Measurements from ENCODE around the gene SCYGR6. TPM values are rescaled to one million over a fixed set of nuclear protein-coding genes. Genes with fewer than 3 reads are reported as not detected.
"Not testable (repeated sequence)": the region's sequence is repeated elsewhere in the genome, so short reads cannot be mapped to it uniquely, and the experiment has no call there.

SCYGR6 gene
- total and polyA plus RNA-seq, 3 experiments from 2014 or later: not detected

GRCh38 chr2:227761740-227762476 lies 37.4 kb upstream of the SCYGR6 start:
- Histone ChIP-seq H3K36me3 (ENCODE audit: insufficient read depth, low read length) (no peaks in the 10 kb centered on the region), H3K27ac (ENCODE audit: low read depth, low read length) (no peak overlapping the region), H3K4me1 (ENCODE audit: insufficient read depth, low read length) (no peaks in the 10 kb centered on the region), H3K4me3 (ENCODE audit: low read length) (no peak overlapping the region), H3K9me3 (ENCODE audit: low read length) (no peaks in the 10 kb centered on the region), H3K27me3 (ENCODE audit: insufficient read depth, low read length, poor library complexity, severe bottlenecking) (no peaks in the 10 kb centered on the region)
- H3K9me3 Mint-ChIP-seq: no peaks in the 10 kb centered on the region
- peaks cover 0 to 7% of the 10 kb centered on the region in 2 donors for H3K27me3 Mint-ChIP-seq
- DNase-seq: no peak
- no peaks in the 10 kb centered on the region for H3K36me3 Mint-ChIP-seq
- H3K4me1 Mint-ChIP-seq: peaks cover 0 to 5% (median 2%) of the 10 kb centered on the region in 3 donors
- POLR2A ChIA-PET: no interaction called here
- CTCF ChIA-PET: interaction anchor here (1.9 kb wide), 1 partner anchor 103 kb away, joined by 5 read pairs; no protein-coding TSS in a partner anchor
- H3K27ac Mint-ChIP-seq: no peak overlapping the region
- no peak overlapping the region for H3K4me3 Mint-ChIP-seq

DNA sequence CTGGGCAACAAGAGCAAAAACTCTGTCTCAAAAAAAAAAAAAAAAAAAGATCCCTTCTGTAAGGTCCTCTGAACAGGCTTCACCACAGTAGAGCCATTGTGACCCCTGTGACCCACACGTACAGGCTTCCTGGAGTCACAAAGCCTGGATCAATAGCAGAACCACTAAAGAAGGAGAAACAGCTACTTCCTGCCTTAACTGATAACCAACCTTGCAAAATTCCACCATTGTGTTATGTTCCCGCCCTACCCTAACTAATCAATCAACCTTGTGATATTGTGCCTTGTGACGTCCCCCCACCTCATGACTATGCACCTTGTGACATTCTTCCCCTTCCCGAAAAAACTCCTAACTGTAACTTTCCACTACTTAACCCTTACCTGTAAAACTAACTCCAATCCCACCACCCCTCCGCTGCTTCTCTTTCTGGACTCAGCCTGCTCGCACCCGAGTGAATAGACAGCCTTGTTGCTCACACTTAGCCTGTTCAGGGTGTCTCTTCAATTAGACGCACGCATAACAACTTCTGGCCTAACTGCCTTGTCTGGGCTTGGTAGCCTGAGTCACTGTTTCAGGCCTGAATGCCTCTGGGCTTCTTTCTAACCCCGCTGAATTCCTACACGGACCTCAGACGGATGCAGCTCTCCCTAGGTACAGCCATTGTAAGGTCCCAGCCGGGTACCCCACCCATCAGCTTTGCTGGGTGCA lies 35.0 kb upstream of the SCYGR6 start:
- CTCF ChIA-PET: no interaction called here

DNA sequence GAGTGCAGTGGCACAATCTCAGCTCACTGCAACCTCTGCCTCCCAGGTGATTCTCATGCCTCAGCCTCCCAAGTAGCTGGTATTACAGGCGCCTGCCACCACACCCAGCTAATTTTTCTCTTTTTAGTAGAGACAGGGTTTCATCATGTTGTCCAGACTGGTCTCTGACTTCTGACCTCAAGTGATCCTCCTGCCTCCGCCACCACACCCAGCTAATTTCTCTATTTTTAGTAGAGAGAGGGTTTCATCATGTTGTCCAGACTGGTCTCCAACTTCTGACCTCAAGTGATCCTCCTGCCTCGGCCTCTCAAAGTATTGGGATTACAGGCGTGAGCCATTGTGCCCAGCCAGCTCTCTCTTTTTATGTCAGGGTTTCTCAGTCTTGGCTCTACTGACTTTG lies 31.7 kb upstream of the SCYGR6 start:
- CTCF ChIA-PET: interaction anchor here (1.3 kb wide), 1 partner anchor 10 kb away, joined by 5 read pairs; no protein-coding TSS in a partner anchor
- H3K4me3 Mint-ChIP-seq; H3K4me1 ChIP-seq (ENCODE audit: insufficient read depth, low read length); H3K9me3 Mint-ChIP-seq; H3K9me3 ChIP-seq (ENCODE audit: low read length); H3K4me3 ChIP-seq (ENCODE audit: low read length); H3K27me3 ChIP-seq (ENCODE audit: insufficient read depth, low read length, poor library complexity, severe bottlenecking); DNase-seq; POLR2A ChIA-PET; H3K27ac Mint-ChIP-seq; H3K4me1 Mint-ChIP-seq; H3K27me3 Mint-ChIP-seq; H3K36me3 Mint-ChIP-seq; H3K36me3 ChIP-seq (ENCODE audit: insufficient read depth, low read length); H3K27ac ChIP-seq (ENCODE audit: low read depth, low read length): not testable (repeated sequence)

More for the DNA sequence above, 35.0 kb upstream of the SCYGR6 start:
- no peak for DNase-seq
- Mint-ChIP-seq H3K9me3 (no peaks in the 10 kb centered on the region), H3K27me3 (peaks cover 0 to 4% of the 10 kb centered on the region in 2 donors), H3K4me3 (no peak overlapping the region), H3K27ac (peak overlapping the region in 1 of 8 donors; percentile 33), H3K4me1 (no peaks in the 10 kb centered on the region), H3K36me3 (no peaks in the 10 kb centered on the region)
- Histone ChIP-seq H3K4me1 (ENCODE audit: insufficient read depth, low read length) (no peaks in the 10 kb centered on the region), H3K4me3 (ENCODE audit: low read length) (no peak overlapping the region), H3K9me3 (ENCODE audit: low read length) (no peaks in the 10 kb centered on the region), H3K36me3 (ENCODE audit: insufficient read depth, low read length) (no peaks in the 10 kb centered on the region), H3K27ac (ENCODE audit: low read depth, low read length) (no peak overlapping the region), H3K27me3 (ENCODE audit: insufficient read depth, low read length, poor library complexity, severe bottlenecking) (no peaks in the 10 kb centered on the region)
- POLR2A ChIA-PET: no interaction called here

GRCh38 chr2:227748079-227748478 lies 23.5 kb upstream of the SCYGR6 start:
- no peaks in the 10 kb centered on the region for H3K4me1 Mint-ChIP-seq
- no peak overlapping the region for H3K4me3 ChIP-seq (ENCODE audit: low read length)
- no peak overlapping the region for H3K4me3 Mint-ChIP-seq
- peaks cover 3 to 4% of the 10 kb centered on the region in 2 donors for H3K27me3 Mint-ChIP-seq
- H3K9me3 Mint-ChIP-seq: no peaks in the 10 kb centered on the region
- H3K4me1 ChIP-seq (ENCODE audit: insufficient read depth, low read length): no peaks in the 10 kb centered on the region
- ChIA-PET CTCF (no interaction called here), POLR2A (no interaction called here)
- DNase-seq: no peak
- H3K27me3 ChIP-seq (ENCODE audit: insufficient read depth, low read length, poor library complexity, severe bottlenecking): no peaks in the 10 kb centered on the region
- no peak overlapping the region for H3K27ac Mint-ChIP-seq
- no peak overlapping the region for H3K27ac ChIP-seq (ENCODE audit: low read depth, low read length)
- no peaks in the 10 kb centered on the region for H3K36me3 ChIP-seq (ENCODE audit: insufficient read depth, low read length)
- H3K9me3 ChIP-seq (ENCODE audit: low read length): no peaks in the 10 kb centered on the region
- H3K36me3 Mint-ChIP-seq: peaks cover 0 to 2% (median 0%) of the 10 kb centered on the region in 3 donors

DNA sequence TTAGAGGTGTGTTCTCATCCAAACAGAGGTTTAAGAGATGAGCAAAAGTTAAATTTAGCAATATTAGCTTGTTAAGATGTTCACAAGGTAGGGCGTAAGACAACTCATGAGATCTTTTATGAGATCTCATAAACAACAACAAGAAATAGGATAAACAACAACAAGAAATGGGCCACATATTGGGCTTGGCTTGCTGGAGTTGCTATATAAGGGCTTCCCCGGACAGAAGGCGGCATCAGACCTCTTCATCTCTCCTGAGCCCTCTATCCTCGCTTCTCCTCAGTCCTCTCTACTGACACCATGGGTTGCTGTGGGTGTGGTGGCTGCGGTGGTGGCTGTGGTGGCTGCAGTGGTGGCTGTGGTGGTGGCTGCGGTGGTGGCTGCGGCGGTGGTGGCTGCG lies 21.0 kb upstream of the SCYGR6 start, which contains the start of gene SCYGR8:
TSS of gene SCYGR8 (plus strand) at position 301 of the 400 bp plus-strand sequence. CDS start at position 301, 0 bp downstream.
- H3K27ac ChIP-seq (ENCODE audit: low read depth, low read length): no peak within 1 kb of the TSS
- peaks cover 3 to 4% of the 10 kb centered on the region in 2 donors for H3K27me3 Mint-ChIP-seq
- no peak for DNase-seq
- H3K4me3 Mint-ChIP-seq: no peak within 1 kb of the TSS
- no peak within 1 kb of the TSS for H3K4me3 ChIP-seq (ENCODE audit: low read length)
- no peaks in the 10 kb centered on the region for H3K4me1 ChIP-seq (ENCODE audit: insufficient read depth, low read length)
- H3K27ac Mint-ChIP-seq: no peak within 1 kb of the TSS
- CTCF ChIA-PET: no interaction called here
- no peaks in the 10 kb centered on the region for H3K9me3 ChIP-seq (ENCODE audit: low read length)
- H3K36me3 Mint-ChIP-seq: peaks cover 0 to 2% (median 0%) of the 10 kb centered on the region in 3 donors
- POLR2A ChIA-PET: no interaction called here
- H3K27me3 ChIP-seq (ENCODE audit: insufficient read depth, low read length, poor library complexity, severe bottlenecking): no peaks in the 10 kb centered on the region
- H3K4me1 Mint-ChIP-seq: no peaks in the 10 kb centered on the region
- H3K36me3 ChIP-seq (ENCODE audit: insufficient read depth, low read length): no peaks in the 10 kb centered on the region
- no peaks in the 10 kb centered on the region for H3K9me3 Mint-ChIP-seq

DNA sequence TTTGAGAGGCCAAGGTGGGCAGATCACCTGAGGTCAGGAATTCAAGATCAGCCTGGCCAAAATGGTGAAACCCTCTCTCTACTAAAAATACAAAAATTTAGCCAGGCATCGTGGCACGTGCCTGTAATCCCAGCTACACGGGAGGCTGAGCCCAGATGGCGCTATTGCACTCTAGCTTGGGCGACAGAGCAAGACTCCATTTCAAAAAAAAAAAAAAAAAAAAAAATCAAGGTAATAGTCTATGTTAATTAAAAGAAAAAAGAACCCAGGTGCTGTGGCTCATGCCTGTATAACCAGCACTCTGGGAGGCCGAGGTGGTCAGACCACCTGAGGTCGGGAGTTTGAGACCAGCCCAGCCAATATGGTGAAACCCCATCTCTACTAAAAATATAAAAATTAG lies 16.1 kb upstream of the SCYGR6 start:
- H3K27ac Mint-ChIP-seq; H3K4me3 Mint-ChIP-seq; H3K36me3 Mint-ChIP-seq; H3K4me1 ChIP-seq (ENCODE audit: insufficient read depth, low read length); CTCF ChIA-PET; H3K9me3 ChIP-seq (ENCODE audit: low read length); H3K27me3 ChIP-seq (ENCODE audit: insufficient read depth, low read length, poor library complexity, severe bottlenecking); H3K4me1 Mint-ChIP-seq; H3K4me3 ChIP-seq (ENCODE audit: low read length); H3K27ac ChIP-seq (ENCODE audit: low read depth, low read length); H3K9me3 Mint-ChIP-seq; DNase-seq; POLR2A ChIA-PET; H3K36me3 ChIP-seq (ENCODE audit: insufficient read depth, low read length): not testable (repeated sequence)
- peaks cover 3 to 12% of the 10 kb centered on the region in 2 donors for H3K27me3 Mint-ChIP-seq

DNA sequence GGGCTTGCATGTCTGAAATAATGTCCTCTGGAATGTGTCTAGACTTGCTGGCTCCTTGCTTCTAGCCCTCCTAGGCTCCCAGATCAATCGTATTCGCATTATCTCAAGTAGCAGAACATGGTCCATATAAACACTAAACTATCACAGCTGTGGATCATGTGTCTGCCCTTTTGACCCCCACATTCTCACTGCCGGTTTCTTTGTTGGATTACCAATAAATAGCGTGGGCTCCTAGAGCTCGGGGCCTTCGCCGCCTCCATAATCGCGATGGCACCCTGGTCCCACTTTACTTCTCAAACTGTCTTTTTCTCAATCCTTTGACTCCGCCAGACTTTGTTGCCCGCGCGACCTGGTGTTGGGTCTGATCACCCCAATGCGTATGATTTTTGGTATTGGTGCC lies 14.8 kb upstream of the SCYGR6 start:
- H3K27me3 ChIP-seq (ENCODE audit: insufficient read depth, low read length, poor library complexity, severe bottlenecking): no peaks in the 10 kb centered on the region
- H3K27me3 Mint-ChIP-seq: peaks cover 3 to 12% of the 10 kb centered on the region in 2 donors
- no peak overlapping the region for H3K4me3 Mint-ChIP-seq
- H3K27ac ChIP-seq (ENCODE audit: low read depth, low read length): no peak overlapping the region
- no peaks in the 10 kb centered on the region for H3K4me1 Mint-ChIP-seq
- H3K4me1 ChIP-seq (ENCODE audit: insufficient read depth, low read length): no peaks in the 10 kb centered on the region
- POLR2A ChIA-PET: no interaction called here
- CTCF ChIA-PET: no interaction called here
- no peaks in the 10 kb centered on the region for H3K36me3 ChIP-seq (ENCODE audit: insufficient read depth, low read length)
- H3K9me3 ChIP-seq (ENCODE audit: low read length): no peaks in the 10 kb centered on the region
- no peak overlapping the region for H3K4me3 ChIP-seq (ENCODE audit: low read length)
- H3K36me3 Mint-ChIP-seq: no peaks in the 10 kb centered on the region
- no peak overlapping the region for H3K27ac Mint-ChIP-seq
- no peak for DNase-seq
- H3K9me3 Mint-ChIP-seq: no peaks in the 10 kb centered on the region

DNA sequence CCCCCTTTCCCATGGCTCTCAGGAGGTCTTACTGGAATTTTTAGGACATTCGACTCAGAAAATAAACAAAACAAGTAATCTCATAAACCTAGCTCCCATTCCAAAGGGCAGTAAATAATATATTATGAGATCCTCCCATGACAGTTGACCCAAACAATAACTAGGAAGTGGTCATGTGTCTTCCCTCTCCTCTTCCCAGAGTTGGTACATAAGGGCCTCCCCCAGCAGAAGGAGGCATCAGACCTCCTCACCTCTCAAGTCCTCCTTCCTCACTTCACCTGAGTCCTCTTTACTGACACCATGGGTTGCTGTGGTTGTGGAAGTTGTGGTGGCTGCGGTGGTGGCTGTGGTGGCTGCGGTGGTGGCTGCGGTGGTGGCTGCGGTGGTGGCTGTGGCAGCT lies 3.5 kb upstream of the SCYGR6 start, which contains the start of gene SCYGR7:
TSS of gene SCYGR7 (plus strand) at position 301 of the 400 bp plus-strand sequence. CDS start at position 301, 0 bp downstream.
- DNase-seq: no peak
- POLR2A ChIA-PET: no interaction called here
- Histone ChIP-seq H3K4me1 (ENCODE audit: insufficient read depth, low read length) (no peaks in the 10 kb centered on the region), H3K9me3 (ENCODE audit: low read length) (no peaks in the 10 kb centered on the region), H3K27me3 (ENCODE audit: insufficient read depth, low read length, poor library complexity, severe bottlenecking) (no peaks in the 10 kb centered on the region), H3K36me3 (ENCODE audit: insufficient read depth, low read length) (no peaks in the 10 kb centered on the region), H3K4me3 (ENCODE audit: low read length) (no peak within 1 kb of the TSS), H3K27ac (ENCODE audit: low read depth, low read length) (no peak within 1 kb of the TSS)
- H3K27me3 Mint-ChIP-seq: peaks cover 8 to 21% of the 10 kb centered on the region in 2 donors
- no peaks in the 10 kb centered on the region for H3K4me1 Mint-ChIP-seq
- H3K36me3 Mint-ChIP-seq: no peaks in the 10 kb centered on the region
- H3K4me3 Mint-ChIP-seq: no peak within 1 kb of the TSS
- CTCF ChIA-PET: no interaction called here
- peaks cover 0 to under 1% (median 0%) of the 10 kb centered on the region in 5 donors for H3K9me3 Mint-ChIP-seq
- no peak within 1 kb of the TSS for H3K27ac Mint-ChIP-seq

Data from CD8-positive, alpha-beta memory T cell (primary cell).